Trophoblast cell (in vitro differentiated cells and primary cell): ENCODE measurements around the gene ERBB4.

Experiments
- DNase-seq, 2 donors: peaks; one replicate each; pipeline ENCODE4 v3.0.0-alpha.2; 2016
- H2AFZ ChIP-seq: 2 replicates; pipeline ENCODE4 v1.6.1; 2013; ENCODE audit warnings: low read length, moderate library complexity, mild to moderate bottlenecking; ENCODE audit not compliant: insufficient read depth, poor library complexity
- H2AK5ac ChIP-seq: 2 replicates; pipeline ENCODE4 v1.6.1; 2013; ENCODE audit warnings: mild to moderate bottlenecking, low read length
- H2BK120ac ChIP-seq: 2 replicates; pipeline ENCODE4 v1.6.1; 2013; ENCODE audit warnings: low read length, mild to moderate bottlenecking, moderate library complexity; ENCODE audit not compliant: insufficient read depth, poor library complexity
- H2BK12ac ChIP-seq: 2 replicates; pipeline ENCODE4 v1.6.1; 2013; ENCODE audit warnings: mild to moderate bottlenecking, low read length, moderate library complexity
- H2BK5ac ChIP-seq: 2 replicates; pipeline ENCODE4 v1.6.1; 2013; ENCODE audit warnings: low read length, low read depth, moderate library complexity, mild to moderate bottlenecking; ENCODE audit not compliant: poor library complexity
- H3K14ac ChIP-seq: 2 replicates; pipeline ENCODE4 v1.6.1; 2013; ENCODE audit warnings: mild to moderate bottlenecking, low read length
- H3K18ac ChIP-seq: 2 replicates; pipeline ENCODE4 v1.6.1; 2013; ENCODE audit warnings: mild to moderate bottlenecking, low read length
- H3K23ac ChIP-seq: 2 replicates; pipeline ENCODE4 v1.6.1; 2013; ENCODE audit warnings: low read length
- H3K27ac ChIP-seq: 2 replicates; pipeline ENCODE4 v1.5.1; 2013; ENCODE audit warnings: low read depth, mild to moderate bottlenecking, inconsistent platforms, low read length, moderate library complexity
- H3K27me3 ChIP-seq: 2 replicates; pipeline ENCODE4 v1.6.1; 2013; ENCODE audit warnings: inconsistent platforms, mild to moderate bottlenecking, low read length, moderate library complexity; ENCODE audit not compliant: insufficient read depth
- H3K36me3 ChIP-seq, 2 experiments: 1 replicate in 1 of 2; 2 replicates in 1 of 2; pipeline ENCODE4 v1.6.1; 2013; ENCODE audit warnings: low read length in 2 of 2, mild to moderate bottlenecking in 2 of 2, moderate library complexity in 1 of 2; ENCODE audit not compliant: insufficient read depth in 2 of 2, control insufficient read depth in 1 of 2
- H3K4ac ChIP-seq: 2 replicates; pipeline ENCODE4 v1.6.1; 2013; ENCODE audit warnings: low read depth, mild to moderate bottlenecking, low read length, moderate library complexity
- H3K4me1 ChIP-seq, 2 experiments: 1 replicate in 1 of 2; 2 replicates in 1 of 2; pipeline ENCODE4 v1.6.1; 2013; ENCODE audit warnings: low read length in 2 of 2, mild to moderate bottlenecking in 2 of 2, moderate library complexity in 1 of 2; ENCODE audit not compliant: insufficient read depth in 2 of 2, control insufficient read depth in 1 of 2
- H3K4me2 ChIP-seq: 2 replicates; pipeline ENCODE4 v1.6.1; 2013; ENCODE audit warnings: inconsistent platforms, mild to moderate bottlenecking, low read length, moderate library complexity
- H3K4me3 ChIP-seq: 2 replicates; pipeline ENCODE4 v1.5.1; 2013; ENCODE audit warnings: mild to moderate bottlenecking, low read depth, low read length, inconsistent platforms
- H3K79me1 ChIP-seq: one replicate; pipeline ENCODE4 v1.6.1; 2013; ENCODE audit warnings: low read length
- H3K79me2 ChIP-seq: 2 replicates; pipeline ENCODE4 v1.6.1; 2013; ENCODE audit warnings: low read length, mild to moderate bottlenecking; ENCODE audit not compliant: control insufficient read depth, insufficient read depth, poor library complexity
- H3K9ac ChIP-seq: 2 replicates; pipeline ENCODE4 v1.6.1; 2013; ENCODE audit warnings: mild to moderate bottlenecking, low read length
- H3K9me3 ChIP-seq: 2 replicates; pipeline ENCODE4 v1.6.1; 2013; ENCODE audit warnings: low read depth, mild to moderate bottlenecking, control low read depth, inconsistent platforms, low read length; ENCODE audit not compliant: insufficient read depth
- H4K12ac ChIP-seq: 2 replicates; pipeline ENCODE4 v1.6.1; 2013; ENCODE audit warnings: low read depth, mild to moderate bottlenecking, low read length, moderate library complexity
- H4K8ac ChIP-seq: 2 replicates; pipeline ENCODE4 v1.6.1; 2013; ENCODE audit warnings: low read depth, mild to moderate bottlenecking, low read length, moderate library complexity
- H4K91ac ChIP-seq: one replicate; pipeline ENCODE4 v1.6.1; 2013; ENCODE audit warnings: low read depth, mild to moderate bottlenecking, low read length, moderate library complexity
- WGBS: extraction: QIAGEN DNeasy Blood & Tissue Kit; methylation state at CpG from one replicate; pipeline ENCODE4 v1.1.7; 2013; ENCODE audit warnings: missing lambda C conversion rate; ENCODE audit not compliant: insufficient read length, insufficient coverage; ENCODE audit errors: extremely low coverage; 5-methylcytosine and 5-hydroxymethylcytosine counted together

The ERBB4 gene

GRCh38 chr2:212361174-212361756 lies 177.3 kb downstream of the ERBB4 start:
- no peaks in the 10 kb centered on the region for H3K4me1 ChIP-seq
- no peaks in the 10 kb centered on the region for H3K27me3 ChIP-seq
- no peak for DNase-seq
- H3K4me2 ChIP-seq, result no peak overlapping the region
- H3K79me1 ChIP-seq, result no peaks in the 10 kb centered on the region
- no peak overlapping the region for H4K91ac ChIP-seq
- no peaks in the 10 kb centered on the region for H3K9me3 ChIP-seq
- H3K27ac ChIP-seq, result no peak overlapping the region
- no peak overlapping the region for H3K18ac ChIP-seq
- no peak overlapping the region for H2AK5ac ChIP-seq
- H3K23ac ChIP-seq, result no peak overlapping the region
- H3K4me3 ChIP-seq, result no peak overlapping the region
- H2AFZ ChIP-seq, result no peak overlapping the region
- H2BK12ac ChIP-seq, result no peak overlapping the region
- WGBS, result no CpG with 5 or more reads among the region's 1 CpG
- no peaks in the 10 kb centered on the region for H3K79me2 ChIP-seq
- H4K12ac ChIP-seq, result no peak overlapping the region
- H3K36me3 ChIP-seq, result no peaks in the 10 kb centered on the region
- H3K14ac ChIP-seq, result no peak overlapping the region
- no peak overlapping the region for H4K8ac ChIP-seq
- no peak overlapping the region for H2BK5ac ChIP-seq
- no peak overlapping the region for H3K4ac ChIP-seq
- no peak overlapping the region for H3K9ac ChIP-seq
- no peak overlapping the region for H2BK120ac ChIP-seq

GRCh38 chr2:212360068-212360460 lies 178.5 kb downstream of the ERBB4 start:
- Histone ChIP-seq H4K91ac (no peak overlapping the region), H3K18ac (no peak overlapping the region), H3K27ac (no peak overlapping the region), H3K79me1 (no peaks in the 10 kb centered on the region), H3K9me3 (no peaks in the 10 kb centered on the region), H4K12ac (no peak overlapping the region), H3K9ac (no peak overlapping the region), H3K4ac (no peak overlapping the region), H2AK5ac (no peak overlapping the region), H2BK120ac (no peak overlapping the region), H4K8ac (no peak overlapping the region), H3K27me3 (no peaks in the 10 kb centered on the region), H3K79me2 (no peaks in the 10 kb centered on the region), H3K14ac (no peak overlapping the region), H2BK5ac (no peak overlapping the region), H3K23ac (no peak overlapping the region), H2AFZ (no peak overlapping the region), H2BK12ac (no peak overlapping the region), H3K4me1 (no peaks in the 10 kb centered on the region), H3K36me3 (no peaks in the 10 kb centered on the region), H3K4me2 (no peak overlapping the region), H3K4me3 (no peak overlapping the region)
- no peak for DNase-seq

GRCh38 chr2:212359425-212360067 lies 179.1 kb downstream of the ERBB4 start:
- Histone ChIP-seq H3K79me2 (no peaks in the 10 kb centered on the region), H3K36me3 (no peaks in the 10 kb centered on the region), H2BK120ac (no peak overlapping the region), H3K23ac (no peak overlapping the region), H3K4me3 (no peak overlapping the region), H3K79me1 (no peaks in the 10 kb centered on the region), H3K14ac (no peak overlapping the region), H2BK5ac (no peak overlapping the region), H3K4me2 (no peak overlapping the region), H2AK5ac (no peak overlapping the region), H3K18ac (no peak overlapping the region), H3K27ac (no peak overlapping the region), H3K9ac (no peak overlapping the region), H3K9me3 (no peaks in the 10 kb centered on the region), H3K4me1 (no peaks in the 10 kb centered on the region), H2AFZ (no peak overlapping the region), H4K12ac (no peak overlapping the region), H3K4ac (no peak overlapping the region), H4K91ac (no peak overlapping the region), H4K8ac (no peak overlapping the region), H2BK12ac (no peak overlapping the region), H3K27me3 (no peaks in the 10 kb centered on the region)
- no peak for DNase-seq
- no CpG with 5 or more reads among the region's 3 CpGs for WGBS

GRCh38 chr2:212357606-212358005 lies 181.0 kb downstream of the ERBB4 start:
- Histone ChIP-seq H2AFZ (no peak overlapping the region), H2BK12ac (no peak overlapping the region)

More at GRCh38 chr2:212357606-212358005, 181.0 kb downstream of the ERBB4 start:
- no peak overlapping the region for H2AK5ac ChIP-seq
- no peak overlapping the region for H4K8ac ChIP-seq
- no peaks in the 10 kb centered on the region for H3K9me3 ChIP-seq
- H3K4me3 ChIP-seq, result no peak overlapping the region
- H3K36me3 ChIP-seq, result no peaks in the 10 kb centered on the region
- no peaks in the 10 kb centered on the region for H3K27me3 ChIP-seq
- H4K91ac ChIP-seq, result no peak overlapping the region
- H3K27ac ChIP-seq, result no peak overlapping the region
- H3K4ac ChIP-seq, result no peak overlapping the region
- no peak overlapping the region for H3K23ac ChIP-seq
- H2BK5ac ChIP-seq, result no peak overlapping the region
- H3K9ac ChIP-seq, result no peak overlapping the region
- DNase-seq, result no peak
- H3K79me1 ChIP-seq, result no peaks in the 10 kb centered on the region
- no peak overlapping the region for H3K4me2 ChIP-seq
- no peaks in the 10 kb centered on the region for H3K79me2 ChIP-seq
- H3K18ac ChIP-seq, result no peak overlapping the region
- H4K12ac ChIP-seq, result no peak overlapping the region
- no CpG with 5 or more reads among the region's 5 CpGs for WGBS
- H3K14ac ChIP-seq, result no peak overlapping the region
- no peaks in the 10 kb centered on the region for H3K4me1 ChIP-seq
- H2BK120ac ChIP-seq, result no peak overlapping the region
